Measurements from ENCODE around the gene SYTL3.
"Not testable (repeated sequence)": the region's sequence is repeated elsewhere in the genome, so short reads cannot be mapped to it uniquely, and the experiment has no call there.

The SYTL3 gene, protein sequence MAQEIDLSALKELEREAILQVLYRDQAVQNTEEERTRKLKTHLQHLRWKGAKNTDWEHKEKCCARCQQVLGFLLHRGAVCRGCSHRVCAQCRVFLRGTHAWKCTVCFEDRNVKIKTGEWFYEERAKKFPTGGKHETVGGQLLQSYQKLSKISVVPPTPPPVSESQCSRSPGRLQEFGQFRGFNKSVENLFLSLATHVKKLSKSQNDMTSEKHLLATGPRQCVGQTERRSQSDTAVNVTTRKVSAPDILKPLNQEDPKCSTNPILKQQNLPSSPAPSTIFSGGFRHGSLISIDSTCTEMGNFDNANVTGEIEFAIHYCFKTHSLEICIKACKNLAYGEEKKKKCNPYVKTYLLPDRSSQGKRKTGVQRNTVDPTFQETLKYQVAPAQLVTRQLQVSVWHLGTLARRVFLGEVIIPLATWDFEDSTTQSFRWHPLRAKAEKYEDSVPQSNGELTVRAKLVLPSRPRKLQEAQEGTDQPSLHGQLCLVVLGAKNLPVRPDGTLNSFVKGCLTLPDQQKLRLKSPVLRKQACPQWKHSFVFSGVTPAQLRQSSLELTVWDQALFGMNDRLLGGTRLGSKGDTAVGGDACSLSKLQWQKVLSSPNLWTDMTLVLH

GRCh38 chr6:158649289-158650143 is at the start of gene SYTL3:
SYTL3 (plus strand) TSS chr6:158650054; CDS start chr6:158663269, 13,215 bp downstream.
- no peak for DNase-seq (ENCODE audit: low spot score)

DNA sequence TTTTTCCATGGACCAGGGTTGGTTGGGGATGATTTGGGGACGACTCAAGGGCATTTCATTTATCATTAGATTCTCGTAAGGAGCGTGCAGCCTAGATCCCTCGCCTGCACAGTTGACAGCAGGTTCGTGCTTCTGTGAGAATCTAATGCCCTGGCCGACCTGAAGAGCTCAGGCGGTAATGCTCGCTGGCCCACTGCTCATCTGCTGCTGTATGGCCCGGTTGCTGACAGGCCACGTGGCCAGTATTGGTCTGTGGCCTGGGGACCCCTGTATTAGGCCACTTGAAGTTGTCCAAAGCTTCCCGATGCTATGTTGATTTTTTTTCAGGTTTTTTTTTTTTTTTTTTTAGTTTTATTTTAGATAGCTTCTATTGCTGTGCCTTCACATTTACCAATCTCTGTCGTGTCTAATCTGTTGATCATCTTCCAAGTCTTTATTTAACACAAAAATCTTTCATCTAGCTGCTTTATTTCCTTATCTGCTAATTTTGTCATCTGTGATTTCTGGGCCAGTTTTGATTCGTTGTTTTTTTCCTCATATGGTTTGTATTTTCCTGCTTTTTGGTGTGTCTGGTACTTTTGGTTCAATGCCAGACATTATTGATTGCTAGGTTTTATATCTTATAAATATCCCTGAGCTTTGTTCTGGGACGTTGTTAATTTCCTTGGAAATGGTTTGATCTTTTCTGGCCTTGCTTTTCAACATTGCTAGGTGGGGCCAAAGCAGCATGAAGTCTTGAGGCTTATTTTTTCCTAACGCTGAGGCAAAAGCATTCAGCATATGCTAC is 46.4 kb upstream of the SYTL3 start:
- DNase-seq (ENCODE audit: low spot score) = no peak

GRCh38 chr6:158604048-158604406 is 45.8 kb upstream of the SYTL3 start:
- DNase-seq (ENCODE audit: low spot score) = no peak

DNA sequence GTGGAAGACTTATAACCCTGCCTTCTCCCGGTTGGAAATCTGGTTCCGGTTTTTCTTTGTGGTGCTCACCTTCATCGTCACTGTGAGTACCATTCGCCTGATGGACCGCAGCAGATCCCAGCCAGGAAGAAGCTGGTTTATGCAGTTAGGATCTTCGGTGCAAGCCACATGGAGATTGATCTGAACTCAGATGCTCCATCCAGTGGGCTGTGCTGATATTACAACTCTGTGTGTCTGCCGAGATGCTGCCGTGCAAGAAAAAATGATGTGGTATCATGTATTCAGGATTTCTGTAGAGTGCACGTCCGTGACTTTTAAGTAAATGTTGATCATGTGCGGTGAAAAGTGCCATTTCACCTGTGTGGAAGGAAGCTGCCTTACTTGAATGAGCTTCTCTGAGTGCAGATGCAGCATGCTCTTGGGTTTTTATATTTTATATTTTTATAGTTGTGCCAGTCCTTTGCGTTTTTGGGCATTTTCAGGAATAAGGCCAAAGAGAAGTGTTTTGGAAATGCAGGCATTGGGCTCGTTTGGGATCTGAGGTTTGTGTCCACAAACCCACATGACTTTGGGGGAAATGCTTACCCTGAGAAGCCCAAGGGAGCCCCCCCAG is 44.5 kb upstream of the SYTL3 start:
- peak; percentile 7 for DNase-seq (ENCODE audit: low spot score)

DNA sequence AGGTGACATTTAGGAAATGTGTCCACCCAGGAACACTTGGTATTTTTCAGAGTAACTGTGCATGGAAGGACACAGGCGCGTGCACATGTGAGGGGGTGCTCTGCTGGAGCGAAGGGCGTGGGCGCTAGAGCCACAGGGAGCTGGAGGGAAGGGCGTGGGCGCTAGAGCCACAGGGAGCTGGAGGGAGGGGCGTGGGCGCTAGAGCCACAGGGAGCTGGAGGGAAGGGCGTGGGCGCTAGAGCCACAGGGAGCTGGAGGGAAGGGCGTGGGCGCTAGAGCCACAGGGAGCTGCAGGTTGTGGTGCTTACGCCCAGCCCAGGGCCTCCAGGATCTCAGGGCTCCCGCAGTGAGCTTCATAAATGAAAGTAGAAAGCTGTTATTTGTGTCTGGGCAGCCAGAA is 43.8 kb upstream of the SYTL3 start:
- not testable (repeated sequence) for DNase-seq (ENCODE audit: low spot score)

DNA sequence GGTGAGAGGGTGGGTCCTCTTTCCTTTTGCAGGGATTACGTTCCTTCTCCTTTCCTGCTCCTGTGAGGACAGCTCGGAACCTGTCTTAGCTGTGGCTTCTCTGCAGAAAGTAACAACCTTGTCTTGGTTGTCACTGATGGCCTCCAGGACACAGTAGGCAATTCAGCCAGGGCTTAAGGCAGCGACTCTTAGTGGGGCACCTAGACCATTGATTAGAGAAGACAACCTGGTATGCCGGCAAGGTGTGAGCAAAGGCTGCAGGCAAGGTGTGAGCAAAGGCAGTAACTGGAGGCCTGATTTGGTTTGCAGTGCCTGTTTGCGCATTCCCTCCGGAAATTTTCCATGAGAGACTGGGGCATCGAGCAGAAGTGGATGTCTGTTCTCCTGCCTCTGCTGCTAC is 42.9 kb upstream of the SYTL3 start:
- DNase-seq (ENCODE audit: low spot score) = no peak

GRCh38 chr6:158607411-158608170 is 42.3 kb upstream of the SYTL3 start:
- no peak for DNase-seq (ENCODE audit: low spot score)

DNA sequence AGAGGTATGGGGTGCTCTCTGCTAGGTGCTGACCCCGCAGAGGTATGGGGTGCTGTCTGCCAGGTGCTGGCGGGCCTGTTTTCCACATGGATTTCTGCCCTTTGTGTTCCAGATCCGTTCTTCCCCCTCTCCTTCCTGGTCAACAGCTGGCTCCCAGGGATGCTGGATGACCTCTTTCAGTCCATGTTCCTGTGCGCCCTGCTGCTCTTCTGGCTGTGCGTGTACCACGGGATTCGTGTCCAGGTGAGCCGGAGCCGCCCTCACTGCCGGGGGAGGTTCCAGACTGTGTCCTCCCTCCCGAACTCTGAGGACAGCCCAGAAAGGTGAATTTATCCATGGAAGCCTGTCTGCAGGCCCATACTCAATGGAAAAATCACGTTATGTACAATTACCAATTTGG is 41.6 kb upstream of the SYTL3 start:
- no peak for DNase-seq (ENCODE audit: low spot score)

GRCh38 chr6:158609455-158610155 is 40.2 kb upstream of the SYTL3 start:
- DNase-seq (ENCODE audit: low spot score) = no peak

DNA sequence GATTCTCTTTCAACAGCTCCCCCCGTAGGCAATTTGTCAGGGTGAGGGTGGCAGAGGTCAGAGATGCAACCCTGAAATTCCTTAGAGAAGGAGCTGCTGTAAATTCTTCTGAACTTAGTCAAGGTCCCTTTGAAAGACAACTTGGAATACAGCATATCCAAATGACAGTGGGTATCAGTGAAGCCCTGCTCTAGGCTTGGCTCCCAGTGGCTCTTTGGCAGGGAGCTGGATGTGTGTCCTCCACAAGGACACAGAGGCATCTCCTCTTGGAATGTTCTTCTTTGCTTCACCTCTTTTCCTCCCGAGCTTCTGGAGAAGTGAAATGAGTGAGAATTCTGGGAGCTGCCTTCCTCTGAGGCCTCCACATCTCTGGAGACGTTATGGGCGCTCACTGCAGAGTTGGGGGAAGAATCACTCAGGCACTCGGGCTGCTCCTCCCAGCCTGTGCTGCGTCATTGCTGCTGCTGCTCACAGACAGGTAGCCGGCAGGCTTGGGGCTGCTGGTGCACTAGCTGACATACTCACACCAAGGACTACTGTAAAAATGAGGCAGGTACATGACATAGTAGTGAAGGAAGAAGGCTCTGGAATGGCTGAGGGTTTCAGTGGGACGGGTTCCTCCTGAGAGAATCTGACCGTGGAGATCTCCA is 39.4 kb upstream of the SYTL3 start:
- DNase-seq (ENCODE audit: low spot score) = no peak

- DNase-seq (ENCODE audit: low spot score) = no peak
These were observed 38.8 kb upstream of the SYTL3 start for GRCh38 chr6:158611039-158611438.

DNA sequence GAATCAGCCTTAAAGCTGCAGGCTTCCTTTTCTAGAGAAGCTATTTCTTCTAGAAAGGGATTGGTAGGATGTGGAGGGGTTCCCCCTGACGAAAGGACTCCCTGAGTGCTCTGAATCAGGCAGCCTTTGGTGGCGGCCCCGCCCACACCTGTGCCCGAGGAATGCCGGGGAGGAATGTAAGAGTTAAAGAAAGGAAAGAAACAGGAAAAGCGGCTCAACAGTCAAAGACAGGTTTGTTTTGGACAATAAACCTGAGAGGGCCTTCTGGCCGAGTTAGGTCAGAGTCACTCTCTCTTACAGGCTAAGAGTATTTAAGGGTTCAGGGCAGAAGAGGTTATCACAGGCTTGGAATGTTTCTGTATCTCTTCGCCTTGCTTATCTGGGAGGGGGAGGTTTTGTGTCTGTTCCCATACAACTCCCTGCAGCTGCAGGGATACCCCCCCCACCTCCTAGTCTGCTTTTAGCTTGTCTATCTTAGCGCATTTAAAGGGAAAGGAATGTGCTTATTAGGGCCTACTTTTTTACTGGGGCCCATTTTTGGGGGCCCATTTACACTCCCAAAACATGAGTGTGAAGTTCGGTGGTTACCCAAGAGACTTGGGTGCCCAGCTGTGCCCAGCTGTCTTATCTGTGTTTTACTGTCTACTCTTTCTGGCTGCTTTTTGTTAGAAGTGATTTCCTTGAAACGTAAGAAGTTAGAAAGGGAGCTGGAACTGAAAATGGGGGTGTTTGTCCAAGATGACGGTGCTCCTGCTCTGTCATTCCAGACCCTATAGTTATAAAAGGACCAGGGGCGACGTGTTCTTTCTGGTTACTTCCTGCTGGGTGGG is 38.1 kb upstream of the SYTL3 start:
- no peak for DNase-seq (ENCODE audit: low spot score)

DNA sequence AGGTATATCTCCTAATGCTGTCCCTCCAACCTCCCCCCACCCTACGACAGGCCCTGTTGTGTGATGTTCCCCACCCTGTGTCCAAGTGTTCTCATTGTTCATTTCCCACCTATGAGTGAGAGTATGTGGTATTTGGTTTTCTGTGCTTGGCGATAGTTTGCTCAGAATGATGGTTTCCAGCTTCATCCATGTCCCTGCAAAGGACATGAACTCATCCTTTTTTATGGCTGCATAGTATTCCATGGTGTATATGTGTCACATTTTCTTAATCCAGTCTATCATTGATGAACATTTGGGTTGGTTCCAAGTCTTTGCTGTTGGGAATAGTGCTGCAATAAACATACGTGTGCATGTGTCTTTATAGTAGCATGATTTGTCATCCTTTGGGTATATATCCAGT is 35.2 kb upstream of the SYTL3 start:
- not testable (repeated sequence) for DNase-seq (ENCODE audit: low spot score)

DNA sequence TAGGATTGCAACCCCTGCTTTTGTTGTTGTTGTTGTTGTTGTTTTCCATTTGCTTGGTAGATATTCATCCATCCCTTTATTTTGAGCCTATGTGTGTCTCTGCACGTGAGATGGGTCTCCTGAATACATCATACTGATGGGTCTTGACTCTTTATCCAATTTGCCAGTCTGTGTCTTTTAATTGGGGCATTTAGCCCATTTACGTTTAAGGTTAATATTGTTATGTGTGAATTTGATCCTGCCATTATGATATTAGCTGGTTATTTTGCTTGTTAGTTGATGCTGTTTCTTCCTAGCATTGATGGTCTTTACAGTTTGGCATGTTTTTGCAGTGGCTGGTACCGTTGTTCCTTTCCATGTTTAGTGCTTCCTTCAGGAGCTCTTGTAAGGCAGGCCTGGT is 31.6 kb upstream of the SYTL3 start:
- DNase-seq (ENCODE audit: low spot score) = not testable (repeated sequence)

DNA sequence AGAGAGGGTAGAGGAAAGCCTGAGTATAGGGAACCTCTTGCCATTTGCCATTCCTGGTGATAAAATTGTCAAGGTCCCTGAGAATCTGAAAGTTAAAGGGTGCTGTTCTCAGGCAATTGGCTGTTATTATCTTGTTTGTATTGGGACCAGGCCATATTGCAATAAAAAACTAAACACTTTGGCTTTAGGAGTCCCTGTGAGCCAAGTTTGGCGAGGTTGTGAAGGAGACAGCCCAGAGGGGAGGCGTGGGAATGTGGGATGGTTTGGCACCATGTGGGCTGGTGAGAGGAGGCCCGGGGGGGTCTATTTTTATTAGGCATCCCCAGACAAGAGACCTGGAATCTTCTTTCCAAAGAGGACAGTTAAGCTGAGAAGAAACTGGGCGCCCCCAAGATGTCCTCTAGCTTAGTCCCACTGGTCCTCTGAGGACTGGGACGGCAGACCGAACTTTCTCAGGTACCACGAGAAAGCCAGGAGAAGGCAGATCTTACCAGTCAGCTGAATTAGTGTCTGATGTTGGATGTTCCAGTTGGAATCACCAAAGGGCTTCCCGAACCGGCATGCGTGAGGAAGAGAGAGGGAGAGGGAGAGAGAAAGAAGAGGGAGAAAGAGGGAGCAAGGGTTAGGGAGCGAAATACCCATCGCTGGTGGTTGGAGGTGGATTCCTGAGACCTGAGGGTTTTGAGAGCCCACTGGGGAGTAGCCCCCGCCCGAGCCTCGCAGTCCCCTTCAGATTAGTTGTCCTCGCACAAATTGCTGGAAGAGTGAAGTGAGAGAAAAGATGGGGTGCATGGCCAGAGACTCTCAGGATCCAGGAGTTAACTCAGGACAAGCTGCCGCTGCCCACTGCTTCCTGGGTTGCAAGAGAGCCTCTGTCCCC is 29.7 kb upstream of the SYTL3 start:
- no peak for DNase-seq (ENCODE audit: low spot score)

DNA sequence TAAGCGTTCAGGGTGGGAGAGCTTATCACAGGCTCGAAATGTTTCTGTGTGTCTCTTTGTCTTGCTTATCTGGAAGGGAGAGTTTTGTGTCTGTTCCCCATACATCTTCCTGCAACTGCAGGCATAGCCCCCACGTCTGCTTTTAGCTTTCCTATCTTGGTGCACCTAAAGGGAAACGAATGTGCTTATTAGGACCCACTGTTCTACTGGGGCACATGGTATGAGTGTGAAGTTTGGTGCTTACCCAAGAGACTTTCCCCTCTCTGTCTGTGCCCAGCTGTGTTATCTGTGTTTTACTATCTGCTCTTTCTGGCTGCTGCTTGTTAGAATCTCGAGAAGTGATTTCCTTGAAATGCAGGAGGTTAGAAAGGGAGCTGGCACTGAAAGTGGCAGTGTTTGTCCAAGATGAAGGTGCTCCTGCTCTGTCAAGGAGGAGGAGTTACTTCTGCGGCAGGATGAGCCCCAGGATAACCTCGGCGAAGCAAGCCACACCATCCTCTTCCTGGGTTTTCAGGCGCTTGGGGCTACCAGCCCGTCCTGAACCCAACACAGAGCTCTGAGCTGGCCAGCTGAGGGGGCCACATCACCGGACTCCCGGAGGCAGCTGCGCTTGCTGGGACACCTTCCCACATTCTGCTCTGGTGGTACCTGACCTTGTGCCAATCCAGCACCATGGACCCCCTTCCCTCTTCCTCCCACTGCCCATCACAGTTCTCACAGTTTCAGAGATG is 28.7 kb upstream of the SYTL3 start:
- no peak for DNase-seq (ENCODE audit: low spot score)

Data from LoVo (cell line).